GM21825 (cell line): Measurements from ENCODE around the gene CIC.

Source experiments
- ATAC-seq: cut with Tn5 transposase; IDR thresholded peaks from one replicate; pipeline ENCODE4 v1.9.1; 2021; ENCODE audit warnings: mild to moderate bottlenecking, moderate library complexity; ENCODE audit not compliant: unreplicated experiment

Gene CIC

GRCh38 chr19:42275103-42275502 lies 6.1 kb downstream of the CIC start:
- ATAC-seq, result no peak

GRCh38 chr19:42275517-42275916 lies 6.5 kb downstream of the CIC start:
- no peak for ATAC-seq

GRCh38 chr19:42276284-42276683 lies 7.2 kb downstream of the CIC start:
- ATAC-seq, result no peak

GRCh38 chr19:42276821-42277220 lies 7.8 kb downstream of the CIC start:
- ATAC-seq, result no peak

- ATAC-seq, result no peak
Measured at GRCh38 chr19:42277821-42278451, 8.9 kb downstream of the CIC start.

- ATAC-seq, result no peak
Measured at GRCh38 chr19:42278452-42279154, 9.6 kb downstream of the CIC start.

GRCh38 chr19:42279155-42279901 lies 10.3 kb downstream of the CIC start:
- ATAC-seq, result no peak

GRCh38 chr19:42279902-42280814 lies 11.1 kb downstream of the CIC start:
- peak; percentile 25 for ATAC-seq

- ATAC-seq, result no peak
Measured at GRCh38 chr19:42280815-42281145, 11.7 kb downstream of the CIC start.

- ATAC-seq, result no peak
Measured at GRCh38 chr19:42281146-42281826, 12.2 kb downstream of the CIC start.

- ATAC-seq, result no peak
Measured at GRCh38 chr19:42281827-42282762, 13.0 kb downstream of the CIC start.

GRCh38 chr19:42282819-42283187 lies 13.8 kb downstream of the CIC start:
- no peak for ATAC-seq

- peak; percentile 43 for ATAC-seq
Measured at GRCh38 chr19:42283188-42284065, 14.4 kb downstream of the CIC start.

GRCh38 chr19:42284066-42284501 lies 15.0 kb downstream of the CIC start:
- peak; percentile 28 for ATAC-seq

GRCh38 chr19:42284591-42285341 lies 15.7 kb downstream of the CIC start:
- ATAC-seq, result no peak

- ATAC-seq, result no peak
Measured at GRCh38 chr19:42285541-42285941, 16.5 kb downstream of the CIC start.

- ATAC-seq, result no peak
Measured at GRCh38 chr19:42285988-42286348, 16.9 kb downstream of the CIC start.
